GM12874 (cell line): ENCODE measurements around the gene ANKUB1.

Experiments
- TF ChIP-seq, protein P1 (sequence below): IDR thresholded peaks from 2 replicates; pipeline ENCODE4 v1.5.1; 2011; ENCODE audit warnings: low read depth, mild to moderate bottlenecking, control low read depth, low read length, moderate library complexity; ENCODE audit not compliant: insufficient read depth

ANKUB1 gene

DNA sequence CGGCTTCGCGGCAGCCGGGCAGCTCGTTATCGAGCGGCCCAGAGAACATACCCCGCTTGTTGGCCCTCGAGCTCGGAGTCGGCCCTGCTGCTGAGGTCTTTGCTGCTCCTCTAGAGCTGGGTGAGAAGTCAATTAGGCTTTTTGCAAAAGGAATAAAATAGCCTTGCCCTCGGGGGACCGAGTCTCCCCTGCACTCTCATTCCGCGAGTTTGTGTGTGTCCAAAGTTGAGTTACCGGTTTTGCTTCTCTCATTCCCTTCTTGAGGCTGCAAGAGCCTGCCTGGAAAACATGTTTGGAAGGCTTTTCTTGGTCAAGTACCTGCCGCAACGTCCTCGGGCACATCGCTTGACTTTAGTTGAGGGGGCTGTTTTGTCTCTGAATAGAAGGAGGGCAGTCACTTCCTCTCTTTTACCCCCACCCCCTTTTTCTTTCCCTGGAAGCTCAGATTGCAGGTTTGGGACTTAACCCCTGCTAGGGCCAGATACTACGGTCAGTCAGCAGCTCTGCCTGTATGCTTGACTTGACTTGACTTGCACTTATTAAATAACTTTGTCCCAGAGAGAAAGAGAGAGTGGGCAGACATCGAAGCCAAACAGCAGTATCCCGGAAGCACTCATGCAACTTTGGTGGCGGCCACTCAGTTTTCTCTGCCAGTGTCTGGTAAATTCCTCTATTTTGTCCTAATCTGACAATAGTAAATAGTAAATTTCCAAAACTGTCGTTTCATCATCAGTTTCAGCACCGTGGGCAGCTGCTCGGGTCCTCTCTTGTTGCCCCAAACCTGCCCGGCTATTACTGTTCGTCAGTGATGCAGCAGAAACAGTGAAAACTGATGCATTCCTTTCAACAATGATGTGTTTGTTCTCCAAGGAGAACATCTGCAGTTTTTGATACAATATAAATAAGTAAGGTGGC lies 21.3 kb upstream of the ANKUB1 start:
- TF ChIP-seq, protein P1, sequence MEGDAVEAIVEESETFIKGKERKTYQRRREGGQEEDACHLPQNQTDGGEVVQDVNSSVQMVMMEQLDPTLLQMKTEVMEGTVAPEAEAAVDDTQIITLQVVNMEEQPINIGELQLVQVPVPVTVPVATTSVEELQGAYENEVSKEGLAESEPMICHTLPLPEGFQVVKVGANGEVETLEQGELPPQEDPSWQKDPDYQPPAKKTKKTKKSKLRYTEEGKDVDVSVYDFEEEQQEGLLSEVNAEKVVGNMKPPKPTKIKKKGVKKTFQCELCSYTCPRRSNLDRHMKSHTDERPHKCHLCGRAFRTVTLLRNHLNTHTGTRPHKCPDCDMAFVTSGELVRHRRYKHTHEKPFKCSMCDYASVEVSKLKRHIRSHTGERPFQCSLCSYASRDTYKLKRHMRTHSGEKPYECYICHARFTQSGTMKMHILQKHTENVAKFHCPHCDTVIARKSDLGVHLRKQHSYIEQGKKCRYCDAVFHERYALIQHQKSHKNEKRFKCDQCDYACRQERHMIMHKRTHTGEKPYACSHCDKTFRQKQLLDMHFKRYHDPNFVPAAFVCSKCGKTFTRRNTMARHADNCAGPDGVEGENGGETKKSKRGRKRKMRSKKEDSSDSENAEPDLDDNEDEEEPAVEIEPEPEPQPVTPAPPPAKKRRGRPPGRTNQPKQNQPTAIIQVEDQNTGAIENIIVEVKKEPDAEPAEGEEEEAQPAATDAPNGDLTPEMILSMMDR: no peak

DNA sequence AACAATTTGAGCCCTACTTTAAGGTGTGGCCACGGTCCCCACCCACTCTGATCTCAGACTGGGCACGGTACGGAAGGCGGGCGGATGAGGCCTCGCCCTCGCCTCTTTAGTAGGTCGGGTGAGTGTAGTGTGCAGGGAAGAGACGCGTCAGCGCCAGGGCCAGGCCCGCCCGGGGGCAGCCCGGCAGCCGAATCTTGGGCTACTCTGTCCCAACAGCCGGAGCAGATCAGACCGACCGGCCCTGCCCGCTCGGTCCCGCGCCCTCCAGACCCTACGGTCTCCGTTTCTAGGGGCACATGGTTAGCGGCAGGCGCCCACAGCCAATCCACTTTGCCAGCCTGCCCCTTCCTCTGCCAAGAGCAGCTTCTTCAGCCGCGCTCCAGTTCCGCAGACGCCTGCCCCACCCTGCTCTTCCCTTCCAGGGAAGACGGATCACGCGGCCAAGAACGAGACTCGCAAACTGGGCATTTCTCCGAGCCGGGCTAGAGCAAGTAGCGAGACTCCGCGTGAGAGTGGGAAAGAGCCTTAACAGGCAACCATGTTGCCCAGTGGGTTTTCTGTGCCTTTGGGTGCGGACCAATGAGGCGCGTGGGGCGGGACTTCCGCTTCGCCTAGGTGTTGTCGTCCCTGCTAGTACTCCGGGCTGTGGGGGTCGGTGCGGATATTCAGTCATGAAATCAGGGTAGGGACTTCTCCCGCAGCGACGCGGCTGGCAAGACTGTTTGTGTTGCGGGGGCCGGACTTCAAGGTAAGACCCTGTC lies 20.4 kb upstream of the ANKUB1 start, which contains the start of gene RNF13:
Gene RNF13 (plus strand): TSS at position 610 of the 761 bp plus-strand sequence. CDS start 32,812 bp downstream, outside the sequence.
- TF ChIP-seq, protein P1: no peak

DNA sequence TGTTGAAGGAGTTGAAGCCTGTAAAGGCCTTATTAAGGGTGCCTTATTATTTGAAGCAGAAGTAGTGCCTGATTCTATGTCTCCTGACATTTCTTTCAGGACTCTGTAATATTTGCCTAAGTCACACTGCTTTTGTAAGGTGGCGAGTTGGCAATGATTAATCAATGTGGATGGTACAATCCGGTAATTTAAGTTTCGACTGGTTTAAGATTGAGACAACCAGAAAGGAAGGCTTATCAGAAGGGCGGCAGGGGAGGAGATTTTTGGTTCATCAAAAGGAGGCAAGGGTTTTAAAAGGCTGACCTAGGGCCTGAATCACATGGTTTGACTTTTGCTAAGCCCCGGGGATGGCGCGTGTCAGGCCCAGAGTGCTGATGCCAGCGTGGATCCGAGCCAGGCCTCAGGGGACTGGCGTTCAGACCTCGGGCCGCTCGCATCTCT lies 19.8 kb upstream of the ANKUB1 start:
- TF ChIP-seq, protein P1: no peak

DNA sequence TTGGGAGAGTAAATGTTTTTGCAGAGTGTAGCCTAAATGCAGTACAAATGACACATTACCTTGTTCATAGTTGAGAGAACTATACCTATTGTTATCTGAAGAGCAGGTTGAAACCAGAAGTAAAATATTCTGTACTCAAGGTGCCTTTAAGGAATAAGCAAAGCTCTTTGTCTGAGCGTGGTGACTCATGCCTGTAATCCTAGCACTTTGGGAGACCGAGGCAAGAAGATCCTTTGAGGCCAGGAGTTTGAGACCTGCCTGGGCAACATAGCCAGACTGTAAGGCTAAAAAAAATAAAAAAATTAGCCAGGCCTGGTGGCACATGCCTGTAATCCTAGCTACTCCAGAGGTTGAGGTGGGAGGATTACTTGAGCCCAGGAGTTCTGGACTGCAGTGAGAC lies 18.5 kb upstream of the ANKUB1 start:
- TF ChIP-seq, protein P1: no peak

DNA sequence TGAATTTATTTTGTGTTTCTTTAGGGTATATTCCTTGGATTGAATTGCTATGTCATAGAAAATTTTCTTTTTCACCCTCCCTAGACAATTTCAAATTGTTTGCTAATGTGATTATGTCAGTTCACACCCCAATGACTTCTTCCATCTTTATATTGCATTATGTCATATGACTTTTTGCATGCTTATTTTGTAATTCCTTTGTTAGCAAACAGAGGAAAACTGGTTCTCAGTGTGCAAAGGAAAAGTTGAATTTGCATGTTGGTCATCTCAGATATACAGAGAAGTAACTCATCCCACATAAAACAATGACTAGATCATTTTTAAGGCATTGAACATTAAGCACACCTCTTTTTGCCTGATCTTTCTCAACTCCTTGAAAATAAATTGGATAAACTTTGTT lies 17.3 kb upstream of the ANKUB1 start:
- TF ChIP-seq, protein P1: no peak

DNA sequence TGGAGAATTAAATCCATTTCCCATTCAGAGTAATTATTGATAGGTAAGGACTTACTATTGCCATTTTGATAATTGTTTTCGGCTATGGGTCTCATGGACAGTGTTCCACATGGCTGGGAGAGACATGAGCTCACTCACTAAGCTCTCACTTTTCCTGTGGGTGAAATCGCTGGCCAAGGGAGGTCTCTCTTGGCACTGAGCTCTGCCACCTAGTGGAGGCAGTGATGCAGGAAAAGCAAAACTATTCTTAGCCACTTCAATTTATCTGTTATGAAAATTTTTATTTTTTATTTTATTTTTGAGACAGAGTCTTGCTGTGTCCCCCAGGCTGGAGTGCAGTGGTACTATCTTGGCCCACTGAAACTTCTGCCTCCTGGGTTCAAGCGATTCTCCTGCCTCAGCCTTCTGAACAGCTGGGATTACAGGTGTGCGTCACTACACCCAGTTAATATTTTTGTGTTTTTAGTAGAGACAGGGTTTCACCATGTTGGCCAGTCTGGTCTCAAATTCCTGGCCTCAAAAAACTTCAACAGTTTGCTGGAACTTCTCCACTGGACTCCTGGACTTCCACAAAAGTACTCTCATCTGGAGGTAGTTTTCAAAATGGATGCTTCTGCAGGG lies 16.0 kb upstream of the ANKUB1 start:
- TF ChIP-seq, protein P1: peak; percentile 77
